ENCODE measurements around the gene DIDO1. TPM values are rescaled to one million over a fixed set of nuclear protein-coding genes. Genes with fewer than 3 reads are reported as not detected.

The DIDO1 gene
- total and polyA plus RNA-seq, 2 of the 13 experiments (the other 11 are each of a cell fraction or from before 2014, with no cell fraction given): 75.0 to 75.1 TPM

DNA sequence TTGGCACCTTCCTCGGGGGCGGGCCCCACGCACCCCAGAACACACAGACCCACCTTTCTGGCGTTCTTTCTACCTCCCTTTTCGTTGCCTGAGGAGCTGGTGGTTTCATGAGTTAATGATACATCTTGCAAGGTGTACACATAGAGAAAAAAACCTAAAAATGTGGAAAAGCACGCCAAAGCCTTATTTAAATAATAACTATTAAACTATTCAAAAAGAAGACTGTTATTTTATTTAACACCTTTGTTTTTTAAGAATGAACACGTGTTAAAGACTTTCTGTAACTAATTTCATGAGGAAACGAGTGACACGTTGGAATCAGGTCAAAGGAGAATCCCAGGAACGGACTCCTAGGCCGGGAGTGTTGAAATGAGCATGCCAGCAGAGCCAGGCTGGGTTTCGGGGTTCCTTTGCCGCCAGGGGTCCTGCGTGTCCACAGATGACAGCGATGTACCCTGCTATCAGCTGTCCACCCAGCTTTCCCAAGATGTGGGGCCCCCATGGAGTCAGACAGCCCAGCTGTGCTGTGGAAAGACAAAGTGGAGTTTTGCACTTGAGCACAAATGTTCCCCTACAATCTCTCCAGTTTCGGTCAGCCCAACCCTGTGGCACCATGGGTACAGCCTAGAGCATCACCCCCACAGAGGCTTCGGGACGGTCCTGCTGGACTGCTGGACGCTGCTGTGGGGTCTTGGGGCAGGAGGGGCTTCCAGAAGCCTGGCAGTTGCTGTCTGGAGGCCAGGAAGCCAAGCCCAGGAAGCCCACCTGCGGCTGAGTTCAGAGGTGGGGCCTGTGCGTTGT, 42.3 kb upstream of the DIDO1 start (continued):
- TF ChIP-seq, protein P1, sequence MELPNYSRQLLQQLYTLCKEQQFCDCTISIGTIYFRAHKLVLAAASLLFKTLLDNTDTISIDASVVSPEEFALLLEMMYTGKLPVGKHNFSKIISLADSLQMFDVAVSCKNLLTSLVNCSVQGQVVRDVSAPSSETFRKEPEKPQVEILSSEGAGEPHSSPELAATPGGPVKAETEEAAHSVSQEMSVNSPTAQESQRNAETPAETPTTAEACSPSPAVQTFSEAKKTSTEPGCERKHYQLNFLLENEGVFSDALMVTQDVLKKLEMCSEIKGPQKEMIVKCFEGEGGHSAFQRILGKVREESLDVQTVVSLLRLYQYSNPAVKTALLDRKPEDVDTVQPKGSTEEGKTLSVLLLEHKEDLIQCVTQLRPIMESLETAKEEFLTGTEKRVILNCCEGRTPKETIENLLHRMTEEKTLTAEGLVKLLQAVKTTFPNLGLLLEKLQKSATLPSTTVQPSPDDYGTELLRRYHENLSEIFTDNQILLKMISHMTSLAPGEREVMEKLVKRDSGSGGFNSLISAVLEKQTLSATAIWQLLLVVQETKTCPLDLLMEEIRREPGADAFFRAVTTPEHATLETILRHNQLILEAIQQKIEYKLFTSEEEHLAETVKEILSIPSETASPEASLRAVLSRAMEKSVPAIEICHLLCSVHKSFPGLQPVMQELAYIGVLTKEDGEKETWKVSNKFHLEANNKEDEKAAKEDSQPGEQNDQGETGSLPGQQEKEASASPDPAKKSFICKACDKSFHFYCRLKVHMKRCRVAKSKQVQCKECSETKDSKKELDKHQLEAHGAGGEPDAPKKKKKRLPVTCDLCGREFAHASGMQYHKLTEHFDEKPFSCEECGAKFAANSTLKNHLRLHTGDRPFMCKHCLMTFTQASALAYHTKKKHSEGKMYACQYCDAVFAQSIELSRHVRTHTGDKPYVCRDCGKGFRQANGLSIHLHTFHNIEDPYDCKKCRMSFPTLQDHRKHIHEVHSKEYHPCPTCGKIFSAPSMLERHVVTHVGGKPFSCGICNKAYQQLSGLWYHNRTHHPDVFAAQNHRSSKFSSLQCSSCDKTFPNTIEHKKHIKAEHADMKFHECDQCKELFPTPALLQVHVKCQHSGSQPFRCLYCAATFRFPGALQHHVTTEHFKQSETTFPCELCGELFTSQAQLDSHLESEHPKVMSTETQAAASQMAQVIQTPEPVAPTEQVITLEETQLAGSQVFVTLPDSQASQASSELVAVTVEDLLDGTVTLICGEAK (IDR thresholded peaks at IDR 0.05): no peak
- TF ChIP-seq, protein P1 (CRISPR knock-in tag; IDR thresholded peaks at IDR 0.05): peak; percentile 62; the same call in 1 of the 2 replicates
- TF ChIP-seq NFKBIZ (CRISPR knock-in tag; IDR thresholded peaks at IDR 0.05) (no peak), RXRA (CRISPR knock-in tag; IDR thresholded peaks at IDR 0.05) (no peak; the same call in 1 of the 2 replicates), ZBTB1 (CRISPR knock-in tag; IDR thresholded peaks at IDR 0.05; ENCODE audit: borderline replicate concordance) (no peak), KMT2A (CRISPR knock-in tag; IDR thresholded peaks at IDR 0.05) (peak; percentile 54; the same call in 1 of the 2 replicates), MTF1 (CRISPR knock-in tag; IDR thresholded peaks at IDR 0.05) (0 out of 2 replicates have a peak, but pooled peaks have one; percentile 56), ZNF335 (CRISPR knock-in tag; IDR thresholded peaks at IDR 0.05) (no peak), HOXA5 (CRISPR knock-in tag; IDR thresholded peaks at IDR 0.05) (no peak; the same call in 1 of the 2 replicates), ZNF883 (CRISPR knock-in tag; IDR thresholded peaks at IDR 0.05; ENCODE audit: not compliant biosample characterization) (peak; percentile 66), SOX6 (IDR thresholded peaks at IDR 0.05) (no peak), SOX6 (CRISPR knock-in tag; IDR thresholded peaks at IDR 0.05) (no peak), YEATS2 (CRISPR knock-in tag; IDR thresholded peaks at IDR 0.05; ENCODE audit: borderline replicate concordance) (no peak), SOX5 (CRISPR knock-in tag; IDR thresholded peaks at IDR 0.05; ENCODE audit: borderline replicate concordance) (no peak), NFE2 (CRISPR knock-in tag; IDR thresholded peaks at IDR 0.05) (no peak), DNMT1 (CRISPR knock-in tag; IDR thresholded peaks at IDR 0.05) (no peak), ZNF816 (CRISPR knock-in tag; IDR thresholded peaks at IDR 0.05; ENCODE audit: borderline replicate concordance) (no peak)
- TF ChIP-seq, protein P2, sequence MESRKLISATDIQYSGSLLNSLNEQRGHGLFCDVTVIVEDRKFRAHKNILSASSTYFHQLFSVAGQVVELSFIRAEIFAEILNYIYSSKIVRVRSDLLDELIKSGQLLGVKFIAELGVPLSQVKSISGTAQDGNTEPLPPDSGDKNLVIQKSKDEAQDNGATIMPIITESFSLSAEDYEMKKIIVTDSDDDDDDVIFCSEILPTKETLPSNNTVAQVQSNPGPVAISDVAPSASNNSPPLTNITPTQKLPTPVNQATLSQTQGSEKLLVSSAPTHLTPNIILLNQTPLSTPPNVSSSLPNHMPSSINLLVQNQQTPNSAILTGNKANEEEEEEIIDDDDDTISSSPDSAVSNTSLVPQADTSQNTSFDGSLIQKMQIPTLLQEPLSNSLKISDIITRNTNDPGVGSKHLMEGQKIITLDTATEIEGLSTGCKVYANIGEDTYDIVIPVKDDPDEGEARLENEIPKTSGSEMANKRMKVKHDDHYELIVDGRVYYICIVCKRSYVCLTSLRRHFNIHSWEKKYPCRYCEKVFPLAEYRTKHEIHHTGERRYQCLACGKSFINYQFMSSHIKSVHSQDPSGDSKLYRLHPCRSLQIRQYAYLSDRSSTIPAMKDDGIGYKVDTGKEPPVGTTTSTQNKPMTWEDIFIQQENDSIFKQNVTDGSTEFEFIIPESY (CRISPR knock-in tag; IDR thresholded peaks at IDR 0.05): no peak
- TF ChIP-seq, protein P3, sequence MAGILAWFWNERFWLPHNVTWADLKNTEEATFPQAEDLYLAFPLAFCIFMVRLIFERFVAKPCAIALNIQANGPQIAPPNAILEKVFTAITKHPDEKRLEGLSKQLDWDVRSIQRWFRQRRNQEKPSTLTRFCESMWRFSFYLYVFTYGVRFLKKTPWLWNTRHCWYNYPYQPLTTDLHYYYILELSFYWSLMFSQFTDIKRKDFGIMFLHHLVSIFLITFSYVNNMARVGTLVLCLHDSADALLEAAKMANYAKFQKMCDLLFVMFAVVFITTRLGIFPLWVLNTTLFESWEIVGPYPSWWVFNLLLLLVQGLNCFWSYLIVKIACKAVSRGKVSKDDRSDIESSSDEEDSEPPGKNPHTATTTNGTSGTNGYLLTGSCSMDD (CRISPR knock-in tag; IDR thresholded peaks at IDR 0.05): peak; percentile 88; the same call in 1 of the 2 replicates

All from HepG2 (cell line).